HG02798 (cell line): ENCODE measurements around the gene CDS1.
"Not testable (repeated sequence)": the region's sequence is repeated elsewhere in the genome, so short reads cannot be mapped to it uniquely, and the experiment has no call there.

Source experiments
- ATAC-seq: cut with Tn5 transposase; IDR thresholded peaks from one replicate; pipeline ENCODE4 v1.9.1; 2021; ENCODE audit warnings: mild to moderate bottlenecking; ENCODE audit not compliant: unreplicated experiment, poor library complexity

The CDS1 gene

GRCh38 chr4:84666439-84666838 lies 83.5 kb downstream of the CDS1 start:
- ATAC-seq = no peak

- ATAC-seq = no peak
Observed at GRCh38 chr4:84669201-84669600, 86.3 kb downstream of the CDS1 start.

DNA sequence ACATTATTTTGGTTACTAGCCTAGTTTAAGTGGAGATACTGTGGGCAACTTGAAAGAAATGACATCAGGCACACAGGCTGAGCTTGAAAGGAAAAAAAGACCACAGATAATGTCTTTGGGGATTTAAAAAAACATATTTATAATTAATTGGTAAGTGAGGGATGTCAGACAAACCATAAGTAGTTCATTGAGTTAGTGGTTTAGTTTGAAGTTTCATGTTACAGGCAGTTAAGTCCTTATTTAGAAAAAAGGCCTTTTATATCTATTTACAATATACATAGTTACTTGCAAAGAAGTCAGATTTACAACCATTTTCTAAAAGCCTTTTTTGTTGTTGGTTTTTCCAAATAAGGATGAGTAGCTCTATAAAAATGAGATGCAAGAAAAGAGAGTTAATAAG lies 89.2 kb downstream of the CDS1 start:
- ATAC-seq = no peak

GRCh38 chr4:84673475-84674240 lies 90.7 kb downstream of the CDS1 start:
- ATAC-seq = no peak

DNA sequence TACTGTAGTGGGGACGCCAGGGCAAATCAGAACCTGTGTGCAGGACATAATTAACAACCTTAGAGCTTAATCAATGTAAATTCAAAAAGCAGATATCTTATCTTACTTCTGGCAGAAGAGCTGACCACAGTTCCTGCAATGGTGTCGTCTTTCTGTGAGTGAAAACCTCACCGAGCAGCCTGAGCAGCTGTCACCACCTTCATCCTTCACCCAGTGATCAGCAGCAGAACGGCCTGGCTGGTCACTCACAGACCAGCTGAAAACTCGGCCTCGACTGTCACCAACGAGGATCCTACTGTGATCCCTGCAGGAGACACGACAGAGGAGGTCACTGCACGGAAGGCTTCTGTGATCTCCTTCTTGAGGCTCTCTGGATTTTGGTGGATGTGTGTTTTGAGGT lies 94.2 kb downstream of the CDS1 start:
- ATAC-seq = no peak

GRCh38 chr4:84677995-84678394 lies 95.1 kb downstream of the CDS1 start:
- no peak for ATAC-seq

- no peak for ATAC-seq
Observed at GRCh38 chr4:84678976-84679744, 96.2 kb downstream of the CDS1 start.

DNA sequence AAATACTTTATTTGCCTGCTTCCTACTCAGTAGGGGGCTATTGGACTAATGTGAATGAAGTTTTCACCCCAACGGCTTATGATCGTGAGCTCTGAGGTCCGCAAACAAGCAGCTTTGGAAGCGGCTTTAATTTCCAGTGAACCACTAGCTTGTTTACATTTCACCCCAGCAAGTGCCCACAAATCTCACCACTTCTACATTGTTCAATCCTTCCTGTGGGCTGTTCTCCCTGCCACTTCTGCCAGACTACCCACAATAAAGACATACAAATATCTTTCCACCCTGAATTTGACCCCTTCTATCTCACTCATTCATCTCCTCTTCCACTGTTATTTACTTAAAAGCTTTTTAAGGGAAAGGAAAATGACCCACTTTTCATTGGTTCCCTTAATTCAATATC lies 98.0 kb downstream of the CDS1 start:
- ATAC-seq = no peak

DNA sequence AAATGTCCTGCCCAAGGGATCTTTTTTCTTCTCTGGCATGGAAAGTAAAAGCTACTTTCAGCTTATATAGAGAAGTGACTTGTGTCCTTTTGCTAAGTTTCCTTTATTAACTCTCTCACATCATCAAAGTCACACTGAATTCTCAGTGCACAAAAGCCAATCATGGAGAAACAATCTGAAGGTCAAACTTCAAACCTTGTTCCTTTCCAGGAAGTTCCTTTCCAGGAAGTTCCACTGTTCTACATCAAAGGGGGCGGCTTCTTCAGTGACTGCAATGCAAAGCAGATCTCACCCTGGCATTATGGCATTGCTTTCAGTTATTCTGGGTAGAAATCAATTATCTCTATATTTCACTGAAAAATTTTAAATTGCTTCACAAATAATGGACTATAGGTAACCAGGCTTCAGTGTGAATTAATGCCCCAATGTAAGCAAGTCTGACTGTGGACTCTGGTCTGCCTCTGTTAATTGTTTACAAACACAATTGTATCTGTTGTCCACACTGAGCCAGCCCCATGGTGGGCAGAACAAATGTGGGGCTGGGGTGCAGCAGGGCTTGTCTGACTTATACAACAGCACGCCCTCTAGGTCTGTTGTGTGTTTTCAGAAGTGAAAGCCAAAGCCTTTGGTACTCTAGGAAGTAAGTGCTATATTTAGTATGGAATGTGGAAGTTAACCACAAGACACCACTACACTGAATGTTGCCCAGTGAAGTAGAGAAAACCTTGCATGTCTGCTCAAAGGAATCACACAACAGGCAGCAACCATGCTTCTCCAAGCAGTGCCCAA lies 98.8 kb downstream of the CDS1 start:
- ATAC-seq = no peak

DNA sequence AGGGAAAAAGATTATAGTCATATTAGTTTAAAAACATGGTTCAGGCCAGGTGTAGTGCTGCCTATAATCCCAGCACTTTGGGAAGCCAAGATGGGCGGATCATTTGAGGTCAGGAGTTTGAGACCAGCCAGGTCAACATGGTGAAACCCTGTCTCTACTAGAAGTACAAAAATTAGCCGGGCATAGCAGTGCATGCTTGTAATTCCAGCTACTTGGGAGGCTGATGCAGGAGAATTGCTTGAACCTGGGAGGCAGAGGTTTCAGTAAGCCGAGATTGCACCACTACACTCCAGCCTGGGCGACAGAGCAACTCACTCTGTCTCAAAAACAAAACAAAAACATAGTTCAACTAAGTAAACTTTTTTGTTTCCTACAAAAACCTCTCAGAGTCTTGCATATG lies 99.7 kb downstream of the CDS1 start:
- ATAC-seq = not testable (repeated sequence)

- ATAC-seq = no peak
Observed at GRCh38 chr4:84683064-84683850, 100.3 kb downstream of the CDS1 start.

GRCh38 chr4:84684361-84684760 lies 101.4 kb downstream of the CDS1 start:
- ATAC-seq = no peak

DNA sequence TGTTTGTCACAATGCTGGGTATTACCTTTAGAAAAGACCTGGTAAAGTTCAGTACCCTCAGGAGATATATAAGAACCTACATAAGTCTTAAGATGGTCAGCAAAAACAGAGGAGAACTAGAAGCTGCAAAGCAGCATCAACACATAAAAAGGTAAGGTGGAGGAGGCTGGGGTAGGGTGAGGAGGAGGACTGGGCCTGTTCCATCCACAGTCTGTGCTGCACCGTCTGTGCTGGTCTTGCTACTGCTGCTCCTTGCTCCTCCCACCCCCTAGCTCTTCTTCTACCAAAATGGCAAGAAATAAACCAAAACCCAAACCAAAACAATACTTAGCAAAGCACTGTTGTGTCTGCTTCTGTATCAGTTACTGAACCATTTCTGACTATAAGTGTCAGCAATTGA lies 102.2 kb downstream of the CDS1 start:
- no peak for ATAC-seq

GRCh38 chr4:84688605-84689004 lies 105.7 kb downstream of the CDS1 start:
- ATAC-seq = no peak

DNA sequence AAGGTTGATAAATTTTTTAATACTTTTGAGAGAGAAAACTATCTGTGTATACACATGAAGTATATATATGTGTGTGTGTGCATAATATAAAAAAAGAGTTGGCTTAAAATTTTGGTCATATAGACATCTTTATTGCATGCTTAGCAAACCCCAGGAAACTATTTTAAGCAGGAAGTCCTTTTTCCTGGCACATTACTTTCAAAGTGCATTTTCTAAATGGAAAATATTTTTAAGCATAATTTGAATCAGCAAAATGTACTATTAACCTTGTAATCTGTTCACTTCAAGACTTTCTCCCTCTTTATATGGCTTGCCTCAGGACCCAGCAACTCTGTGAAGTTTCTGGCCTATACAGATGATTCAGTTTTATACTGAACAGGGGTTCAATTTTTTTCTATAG lies 106.3 kb downstream of the CDS1 start:
- ATAC-seq = no peak

DNA sequence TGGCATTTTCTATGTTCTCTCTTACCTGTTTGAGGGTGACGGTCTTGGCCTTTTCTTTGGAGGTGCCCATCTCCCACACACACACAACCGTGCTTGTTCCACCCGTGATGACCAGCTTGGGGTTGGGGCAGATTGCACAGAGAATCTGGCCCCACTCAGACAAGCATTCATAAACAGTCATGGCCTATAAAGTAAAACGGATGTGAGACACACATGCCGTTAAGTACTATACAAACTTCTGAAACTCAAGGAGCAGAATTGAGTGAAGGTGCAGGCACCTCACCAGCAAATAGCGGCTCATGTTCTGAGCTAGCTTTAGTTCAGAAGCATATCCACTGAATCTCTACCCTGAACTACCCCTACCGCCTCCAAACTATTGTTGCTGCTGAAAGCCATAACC lies 107.6 kb downstream of the CDS1 start:
- ATAC-seq = no peak

- no peak for ATAC-seq
Observed at GRCh38 chr4:84691170-84691691, 108.3 kb downstream of the CDS1 start.

GRCh38 chr4:84691800-84692199 lies 108.9 kb downstream of the CDS1 start:
- no peak for ATAC-seq

DNA sequence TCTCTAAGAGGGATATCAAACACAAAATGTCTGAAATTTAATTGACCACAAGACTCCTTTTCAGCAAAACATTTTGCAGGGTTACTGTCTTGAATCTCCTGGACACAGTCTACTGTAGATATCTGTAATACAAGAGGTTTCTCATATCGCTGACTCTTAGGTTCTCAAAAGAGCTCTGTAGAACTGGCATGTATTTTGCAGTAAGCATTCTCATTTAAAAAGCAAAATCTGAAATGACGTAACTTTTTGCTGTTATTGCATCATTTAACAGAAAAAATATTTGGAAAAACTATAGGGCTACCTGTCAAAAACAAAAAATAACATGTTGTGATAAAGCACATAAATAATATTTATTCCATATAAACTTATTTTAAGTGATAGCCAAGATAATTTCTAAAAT lies 114.2 kb downstream of the CDS1 start:
- no peak for ATAC-seq

- ATAC-seq = no peak
Observed at GRCh38 chr4:84697615-84698201, 114.8 kb downstream of the CDS1 start.
